Neural cell (in vitro differentiated cells): ENCODE measurements around the gene SELL. TPM values are rescaled to one million over a fixed set of nuclear protein-coding genes. Genes with fewer than 3 reads are reported as not detected.
"Not testable (repeated sequence)": the region's sequence is repeated elsewhere in the genome, so short reads cannot be mapped to it uniquely, and the experiment has no call there.

Experiments
- H2AFZ ChIP-seq: fragments of 200-600, 300-800 bp; sonication (generic), shearing (Covaris generic); 2 replicates; pipeline ENCODE4 v1.6.0; 2014; ENCODE audit warnings: low read depth, mild to moderate bottlenecking, antibody characterized with exemption, low read length, moderate library complexity
- H3F3A ChIP-seq: fragments of 200-600 bp; shearing (Covaris generic); 2 replicates; pipeline ENCODE4 v1.6.1; 2016; ENCODE audit warnings: mild to moderate bottlenecking, moderate library complexity, mixed read lengths, antibody characterized with exemption, low read length; ENCODE audit not compliant: insufficient read depth, poor library complexity, severe bottlenecking
- H3K27ac ChIP-seq: fragments of 200-600, 300-800 bp; sonication (generic), shearing (Covaris generic); 2 replicates; pipeline ENCODE4 v1.5.1; 2014; ENCODE audit warnings: mild to moderate bottlenecking, low read length, moderate library complexity
- H3K27me3 ChIP-seq: fragments of 300-800, 200-600 bp; sonication (generic), shearing (Covaris generic); 2 replicates; pipeline ENCODE4 v1.6.0; 2014; ENCODE audit warnings: mild to moderate bottlenecking, low read depth, low read length, moderate library complexity; ENCODE audit not compliant: insufficient read depth
- H3K36me3 ChIP-seq: fragments of 300-800, 200-600 bp; sonication (generic), shearing (Covaris generic); 2 replicates; pipeline ENCODE4 v1.5.1; 2014; ENCODE audit warnings: mild to moderate bottlenecking, antibody characterized with exemption, low read length, moderate library complexity; ENCODE audit not compliant: insufficient read depth
- H3K4me2 ChIP-seq: fragments of 300-800, 200-600 bp; sonication (generic), shearing (Covaris generic); 2 replicates; pipeline ENCODE4 v1.6.0; 2014; ENCODE audit warnings: mild to moderate bottlenecking, low read length
- H3K4me3 ChIP-seq: fragments of 300-800, 200-600 bp; sonication (generic), shearing (Covaris generic); 2 replicates; pipeline ENCODE4 v1.5.1; 2014; ENCODE audit warnings: mild to moderate bottlenecking, low read length, moderate library complexity
- H3K79me2 ChIP-seq: fragments of 200-600 bp; shearing (Covaris generic); replicated peaks from 2 replicates; pipeline ENCODE4 v1.6.0; 2014; ENCODE audit warnings: mild to moderate bottlenecking, low read length, moderate library complexity; ENCODE audit not compliant: insufficient read depth
- H3K9ac ChIP-seq: fragments of 300-800, 200-600 bp; sonication (generic), shearing (Covaris generic); 2 replicates; pipeline ENCODE4 v1.6.1; 2016; ENCODE audit warnings: mild to moderate bottlenecking, low read length, mixed read lengths
- H3K9me2 ChIP-seq: fragments of 200-600 bp; shearing (Covaris generic); 2 replicates; pipeline ENCODE4 v1.6.1; 2016; ENCODE audit warnings: mild to moderate bottlenecking, low read length, mixed read lengths; ENCODE audit not compliant: insufficient read depth
- H3K9me3 ChIP-seq: fragments of 200-600, 300-800 bp; sonication (generic), shearing (Covaris generic); 2 replicates; pipeline ENCODE4 v1.6.1; 2016; ENCODE audit warnings: mild to moderate bottlenecking, mixed run types, low read length, moderate library complexity, mixed read lengths
- H4K20me1 ChIP-seq: fragments of 200-600 bp; shearing (Covaris generic); 2 replicates; pipeline ENCODE4 v1.6.1; 2016; ENCODE audit warnings: mild to moderate bottlenecking, mixed run types; ENCODE audit not compliant: insufficient read depth
- CTCF ChIP-seq: fragments of 450-650 bp; IDR thresholded peaks from 2 replicates; pipeline ENCODE4 v1.5.1; 2014; ENCODE audit warnings: antibody characterized with exemption, mild to moderate bottlenecking, moderate library complexity; ENCODE audit not compliant: poor library complexity, severe bottlenecking
- EP300 ChIP-seq: fragments of 450-650 bp; conservative IDR thresholded peaks from 2 replicates; pipeline ENCODE4 v1.6.1; 2014; ENCODE audit warnings: antibody characterized with exemption, mild to moderate bottlenecking, moderate library complexity; ENCODE audit not compliant: poor library complexity, severe bottlenecking
- EZH2 ChIP-seq: fragments of 200-600, 300-800 bp; shearing (Covaris generic), sonication (generic); IDR thresholded peaks from 2 replicates; pipeline ENCODE4 v1.6.1; 2014; ENCODE audit warnings: antibody characterized with exemption, low read length, borderline replicate concordance, mild to moderate bottlenecking; ENCODE audit not compliant: insufficient read depth, poor library complexity, severe bottlenecking
- MXI1 ChIP-seq: fragments of 450-650 bp; conservative IDR thresholded peaks from 2 replicates; pipeline ENCODE4 v1.6.1; 2014; ENCODE audit warnings: antibody characterized with exemption, mild to moderate bottlenecking; ENCODE audit not compliant: poor library complexity, severe bottlenecking
- POLR2AphosphoS5 ChIP-seq: IDR thresholded peaks from 2 replicates; pipeline ENCODE4 v1.6.1; 2012
- RAD21 ChIP-seq: fragments of 450-650 bp; conservative IDR thresholded peaks from 2 replicates; pipeline ENCODE4 v1.6.1; 2014; ENCODE audit warnings: antibody characterized with exemption, mild to moderate bottlenecking, moderate library complexity
- REST ChIP-seq: IDR thresholded peaks from 2 replicates; pipeline ENCODE4 v1.6.1; 2012; ENCODE audit warnings: borderline replicate concordance
- SMC3 ChIP-seq: fragments of 450-650 bp; conservative IDR thresholded peaks from 2 replicates; pipeline ENCODE4 v1.6.1; 2014; ENCODE audit warnings: antibody characterized with exemption, mild to moderate bottlenecking, moderate library complexity; ENCODE audit not compliant: poor library complexity
- TAF1 ChIP-seq: IDR thresholded peaks from 2 replicates; pipeline ENCODE4 v1.6.1; 2012; ENCODE audit warnings: low read depth
- polyA plus RNA-seq: library from polyadenylated mRNA; depleted of rRNA; stranded (reverse); fragments of >200 nt; gene quantifications from 2 replicates; pipeline ENCODE4 v1.2.3, GENCODE V29; 2014

Gene SELL
- polyA plus RNA-seq, 1 donor from 2014 or later, result not detected

GRCh38 chr1:169683168-169683567 is 28.3 kb downstream of the SELL start:
- not testable (repeated sequence) for H3K36me3 ChIP-seq, H3K9me2 ChIP-seq, H3K79me2 ChIP-seq, H4K20me1 ChIP-seq, H3K9ac ChIP-seq, H3F3A ChIP-seq, H3K27me3 ChIP-seq, H3K27ac ChIP-seq, H2AFZ ChIP-seq, H3K9me3 ChIP-seq, H3K4me2 ChIP-seq, H3K4me3 ChIP-seq

DNA sequence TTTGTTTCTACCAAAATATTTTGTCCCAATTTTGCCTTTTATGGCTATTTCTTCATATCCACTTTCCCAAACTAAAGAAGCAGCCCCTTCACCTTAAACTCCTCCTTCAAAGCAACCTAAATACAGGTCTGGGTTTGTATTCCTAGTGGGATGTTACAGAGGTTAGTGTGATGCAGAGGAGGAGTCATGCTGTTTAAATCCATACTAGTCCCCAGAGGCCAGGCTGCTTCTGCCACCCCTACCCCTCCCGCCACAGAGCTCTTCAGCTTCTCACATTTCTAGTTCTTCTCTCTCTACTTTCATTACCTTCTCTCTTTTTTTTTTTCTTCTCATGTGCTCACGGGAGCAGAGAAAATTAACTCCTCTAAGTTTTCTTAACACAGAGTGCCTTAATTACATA is 29.3 kb downstream of the SELL start:
- Histone ChIP-seq H3K4me2 (no peak overlapping the region), H3K9ac (no peak overlapping the region), H3K9me3 (no peaks in the 10 kb centered on the region), H3K36me3 (no peaks in the 10 kb centered on the region), H3F3A (no peaks in the 10 kb centered on the region), H3K27ac (no peak overlapping the region), H2AFZ (no peak overlapping the region), H4K20me1 (no peaks in the 10 kb centered on the region), H3K79me2 (no peaks in the 10 kb centered on the region), H3K4me3 (no peak overlapping the region), H3K9me2 (no peaks in the 10 kb centered on the region), H3K27me3 (no peaks in the 10 kb centered on the region)
- TF ChIP-seq EZH2 (no peak), CTCF (no peak), POLR2AphosphoS5 (no peak), EP300 (no peak), SMC3 (no peak), TAF1 (no peak), RAD21 (no peak), MXI1 (no peak), REST (no peak)

- H3K9me2 ChIP-seq, result no peaks in the 10 kb centered on the region
- H3K27me3 ChIP-seq, result no peaks in the 10 kb centered on the region
- no peak overlapping the region for H3K4me2 ChIP-seq
- H3K36me3 ChIP-seq, result no peaks in the 10 kb centered on the region
- H2AFZ ChIP-seq, result no peak overlapping the region
- H3K9me3 ChIP-seq, result no peaks in the 10 kb centered on the region
- no peak overlapping the region for H3K9ac ChIP-seq
- H4K20me1 ChIP-seq, result no peaks in the 10 kb centered on the region
- H3K79me2 ChIP-seq, result no peaks in the 10 kb centered on the region
- TF ChIP-seq RAD21 (no peak), MXI1 (no peak), REST (no peak), EP300 (no peak), CTCF (no peak), POLR2AphosphoS5 (no peak)
- H3F3A ChIP-seq, result no peaks in the 10 kb centered on the region
- H3K27ac ChIP-seq, result no peak overlapping the region
- no peak overlapping the region for H3K4me3 ChIP-seq
These were observed 30.3 kb downstream of the SELL start for GRCh38 chr1:169681140-169681539.
